Cortex of kidney (tissue), 1 donor: ENCODE data around the gene RTN4R.

Source experiments
- DNase-seq: peaks from one replicate; lab custom pipeline; 2025; lab: John Stamatoyannopoulos, UW

RTN4R gene

GRCh38 chr22:20257212-20258020, 10.7 kb downstream of the RTN4R start:
- no peak for DNase-seq

- DNase-seq, result no peak
These were observed 11.4 kb downstream of the RTN4R start for GRCh38 chr22:20256551-20257211.

- DNase-seq, result no peak
These were observed 12.1 kb downstream of the RTN4R start for GRCh38 chr22:20256027-20256426.

- no peak for DNase-seq
These were observed 12.9 kb downstream of the RTN4R start for GRCh38 chr22:20254975-20255946.

- DNase-seq, result no peak
These were observed 15.0 kb downstream of the RTN4R start for GRCh38 chr22:20253161-20253560.

GRCh38 chr22:20251981-20252380, 16.1 kb downstream of the RTN4R start:
- DNase-seq, result no peak

GRCh38 chr22:20251491-20251890, 16.6 kb downstream of the RTN4R start:
- DNase-seq, result no peak

- DNase-seq, result no peak
These were observed 18.2 kb downstream of the RTN4R start for GRCh38 chr22:20249797-20250354.

- DNase-seq, result no peak
These were observed 19.6 kb downstream of the RTN4R start for GRCh38 chr22:20248461-20248978.

- no peak for DNase-seq
These were observed 20.4 kb downstream of the RTN4R start for GRCh38 chr22:20247608-20248171.

- no peak for DNase-seq
These were observed 21.1 kb downstream of the RTN4R start for GRCh38 chr22:20247010-20247505.

- DNase-seq, result no peak
These were observed 21.6 kb downstream of the RTN4R start for GRCh38 chr22:20246368-20247009.

- no peak for DNase-seq
These were observed 22.3 kb downstream of the RTN4R start for GRCh38 chr22:20245577-20246367.

- no peak for DNase-seq
These were observed 23.2 kb downstream of the RTN4R start for GRCh38 chr22:20244691-20245576.

- no peak for DNase-seq
These were observed 23.9 kb downstream of the RTN4R start for GRCh38 chr22:20244250-20244648.

- DNase-seq, result no peak
These were observed 24.4 kb downstream of the RTN4R start for GRCh38 chr22:20243537-20244249.

GRCh38 chr22:20243176-20243536, 25.0 kb downstream of the RTN4R start:
- no peak for DNase-seq
